Measurements from ENCODE around the gene GPBP1.

- TF ChIP-seq, protein P1, sequence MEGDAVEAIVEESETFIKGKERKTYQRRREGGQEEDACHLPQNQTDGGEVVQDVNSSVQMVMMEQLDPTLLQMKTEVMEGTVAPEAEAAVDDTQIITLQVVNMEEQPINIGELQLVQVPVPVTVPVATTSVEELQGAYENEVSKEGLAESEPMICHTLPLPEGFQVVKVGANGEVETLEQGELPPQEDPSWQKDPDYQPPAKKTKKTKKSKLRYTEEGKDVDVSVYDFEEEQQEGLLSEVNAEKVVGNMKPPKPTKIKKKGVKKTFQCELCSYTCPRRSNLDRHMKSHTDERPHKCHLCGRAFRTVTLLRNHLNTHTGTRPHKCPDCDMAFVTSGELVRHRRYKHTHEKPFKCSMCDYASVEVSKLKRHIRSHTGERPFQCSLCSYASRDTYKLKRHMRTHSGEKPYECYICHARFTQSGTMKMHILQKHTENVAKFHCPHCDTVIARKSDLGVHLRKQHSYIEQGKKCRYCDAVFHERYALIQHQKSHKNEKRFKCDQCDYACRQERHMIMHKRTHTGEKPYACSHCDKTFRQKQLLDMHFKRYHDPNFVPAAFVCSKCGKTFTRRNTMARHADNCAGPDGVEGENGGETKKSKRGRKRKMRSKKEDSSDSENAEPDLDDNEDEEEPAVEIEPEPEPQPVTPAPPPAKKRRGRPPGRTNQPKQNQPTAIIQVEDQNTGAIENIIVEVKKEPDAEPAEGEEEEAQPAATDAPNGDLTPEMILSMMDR (IDR thresholded peaks at IDR 0.05; ENCODE audit: low read depth, low read length, poor library complexity, severe bottlenecking): no peak
- TF ChIP-seq EZH2phosphoT487 (IDR thresholded peaks at IDR 0.05; ENCODE audit: borderline replicate concordance, low read length): no peak
Observed at GRCh38 chr5:57292336-57292735, 118.5 kb downstream of the GPBP1 start.
